NB4 (cell line): ENCODE measurements around the gene SLCO2B1.

Experiments
- DNase-seq: peaks from one replicate; pipeline ENCODE4 v3.0.0; 2010; ENCODE audit warnings: low read depth
- H3K4me3 ChIP-seq: one replicate; pipeline ENCODE4 v1.5.1; 2011; ENCODE audit warnings: mild to moderate bottlenecking, low read depth, low read length, moderate library complexity
- MYC ChIP-seq: IDR thresholded peaks from 2 replicates; pipeline ENCODE4 v1.6.1; 2011; ENCODE audit warnings: low read depth, low read length
- POLR2A ChIP-seq: IDR thresholded peaks from 2 replicates; pipeline ENCODE4 v1.6.1; 2011; ENCODE audit warnings: mild to moderate bottlenecking; ENCODE audit not compliant: insufficient read length; ENCODE audit errors: extremely low read depth
- TF ChIP-seq, protein P1 (sequence below): IDR thresholded peaks from 2 replicates; pipeline ENCODE4 v1.6.1; 2011; ENCODE audit warnings: low read depth, low read length
- TF ChIP-seq, protein P2 (sequence below): IDR thresholded peaks from one replicate; pipeline ENCODE4 v1.5.1; 2012; ENCODE audit warnings: low read depth, low read length

Gene SLCO2B1

DNA sequence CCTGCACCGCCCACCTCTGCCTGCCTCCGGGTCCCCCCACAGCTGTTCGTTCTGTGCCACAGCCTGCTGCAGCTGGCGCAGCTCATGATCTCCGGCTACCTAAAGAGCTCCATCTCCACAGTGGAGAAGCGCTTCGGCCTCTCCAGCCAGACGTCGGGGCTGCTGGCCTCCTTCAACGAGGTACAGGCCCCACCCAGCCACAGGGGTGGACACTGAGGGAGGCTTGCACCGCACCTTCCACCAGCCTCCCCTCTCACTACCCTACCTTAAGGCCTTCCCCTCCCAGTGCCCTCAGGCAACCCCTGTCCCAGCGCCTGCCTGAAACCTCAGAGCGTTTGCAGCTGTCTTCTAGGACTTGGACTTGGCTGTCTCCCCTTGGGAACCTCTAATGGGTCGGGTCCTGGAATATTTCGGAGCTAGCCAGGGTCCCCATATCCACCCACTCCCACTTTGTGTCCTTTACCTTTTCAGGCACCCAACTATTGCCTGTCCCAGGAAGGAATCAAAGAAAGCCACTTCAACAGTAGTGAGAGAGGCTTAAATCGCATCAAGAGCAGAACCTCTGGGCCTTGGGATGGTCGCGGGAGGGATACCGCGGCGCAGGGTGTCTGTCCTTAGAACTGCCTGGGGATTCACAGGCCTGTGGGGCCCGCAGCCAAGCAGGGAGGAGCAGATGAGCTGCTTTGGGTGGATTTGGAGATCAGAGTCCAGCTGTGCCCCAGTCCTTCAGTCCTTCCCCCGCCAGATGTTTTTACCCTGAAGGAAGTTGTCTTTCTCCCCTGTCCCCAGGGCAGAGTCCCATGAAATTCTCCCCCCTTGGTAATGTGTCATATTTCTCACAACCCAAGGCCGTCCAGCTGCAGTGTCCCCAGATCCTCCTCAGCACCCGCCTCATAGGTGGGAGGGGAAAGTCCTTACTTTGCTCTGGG lies 13.3 kb downstream of the SLCO2B1 start:
- no peak for DNase-seq
- TF ChIP-seq, protein P1, sequence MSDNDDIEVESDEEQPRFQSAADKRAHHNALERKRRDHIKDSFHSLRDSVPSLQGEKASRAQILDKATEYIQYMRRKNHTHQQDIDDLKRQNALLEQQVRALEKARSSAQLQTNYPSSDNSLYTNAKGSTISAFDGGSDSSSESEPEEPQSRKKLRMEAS, result no peak
- TF ChIP-seq MYC (no peak), POLR2A (no peak)
- TF ChIP-seq, protein P2, sequence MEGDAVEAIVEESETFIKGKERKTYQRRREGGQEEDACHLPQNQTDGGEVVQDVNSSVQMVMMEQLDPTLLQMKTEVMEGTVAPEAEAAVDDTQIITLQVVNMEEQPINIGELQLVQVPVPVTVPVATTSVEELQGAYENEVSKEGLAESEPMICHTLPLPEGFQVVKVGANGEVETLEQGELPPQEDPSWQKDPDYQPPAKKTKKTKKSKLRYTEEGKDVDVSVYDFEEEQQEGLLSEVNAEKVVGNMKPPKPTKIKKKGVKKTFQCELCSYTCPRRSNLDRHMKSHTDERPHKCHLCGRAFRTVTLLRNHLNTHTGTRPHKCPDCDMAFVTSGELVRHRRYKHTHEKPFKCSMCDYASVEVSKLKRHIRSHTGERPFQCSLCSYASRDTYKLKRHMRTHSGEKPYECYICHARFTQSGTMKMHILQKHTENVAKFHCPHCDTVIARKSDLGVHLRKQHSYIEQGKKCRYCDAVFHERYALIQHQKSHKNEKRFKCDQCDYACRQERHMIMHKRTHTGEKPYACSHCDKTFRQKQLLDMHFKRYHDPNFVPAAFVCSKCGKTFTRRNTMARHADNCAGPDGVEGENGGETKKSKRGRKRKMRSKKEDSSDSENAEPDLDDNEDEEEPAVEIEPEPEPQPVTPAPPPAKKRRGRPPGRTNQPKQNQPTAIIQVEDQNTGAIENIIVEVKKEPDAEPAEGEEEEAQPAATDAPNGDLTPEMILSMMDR, result no peak
- no peak overlapping the region for H3K4me3 ChIP-seq

DNA sequence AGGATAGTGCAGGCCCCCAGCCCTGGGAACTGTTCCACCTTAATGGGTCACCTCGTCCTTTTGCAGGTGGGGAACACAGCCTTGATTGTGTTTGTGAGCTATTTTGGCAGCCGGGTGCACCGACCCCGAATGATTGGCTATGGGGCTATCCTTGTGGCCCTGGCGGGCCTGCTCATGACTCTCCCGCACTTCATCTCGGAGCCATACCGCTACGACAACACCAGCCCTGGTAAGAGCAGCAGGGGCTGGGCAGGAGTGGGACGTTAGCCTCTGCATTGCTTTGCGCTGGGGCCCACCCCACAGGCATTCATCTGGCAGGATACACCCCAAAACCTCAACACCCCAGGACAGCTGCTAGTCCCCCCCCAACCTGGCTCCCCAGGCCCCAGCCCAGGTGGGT lies 14.8 kb downstream of the SLCO2B1 start:
- TF ChIP-seq MYC, result no peak
- TF ChIP-seq, protein P2, result no peak
- TF ChIP-seq, protein P1, result no peak
- TF ChIP-seq POLR2A, result no peak
- no peak overlapping the region for H3K4me3 ChIP-seq
- no peak for DNase-seq

DNA sequence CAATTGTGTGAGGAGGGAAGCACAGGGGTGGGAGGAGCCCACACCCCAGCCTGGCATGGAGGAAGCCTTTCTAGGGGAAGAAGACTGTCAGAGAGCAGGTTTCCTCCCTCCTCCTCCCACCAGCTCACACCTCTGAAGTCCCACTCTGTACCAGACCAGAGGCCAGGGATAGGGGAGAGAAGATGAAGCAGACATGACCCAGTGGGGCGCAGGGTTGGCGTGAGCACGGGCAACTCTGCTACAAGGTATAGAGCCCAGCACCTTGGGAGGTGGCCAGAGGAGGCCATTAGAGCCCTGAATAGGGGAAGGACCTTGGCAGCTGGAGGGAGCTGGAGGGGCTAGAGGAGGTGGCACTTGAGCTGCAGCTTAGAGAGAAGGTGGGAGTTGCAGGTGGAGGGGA lies 15.9 kb downstream of the SLCO2B1 start:
- no peak overlapping the region for H3K4me3 ChIP-seq
- TF ChIP-seq, protein P1, result no peak
- TF ChIP-seq MYC (no peak), POLR2A (no peak)
- TF ChIP-seq, protein P2, result no peak
- no peak for DNase-seq

DNA sequence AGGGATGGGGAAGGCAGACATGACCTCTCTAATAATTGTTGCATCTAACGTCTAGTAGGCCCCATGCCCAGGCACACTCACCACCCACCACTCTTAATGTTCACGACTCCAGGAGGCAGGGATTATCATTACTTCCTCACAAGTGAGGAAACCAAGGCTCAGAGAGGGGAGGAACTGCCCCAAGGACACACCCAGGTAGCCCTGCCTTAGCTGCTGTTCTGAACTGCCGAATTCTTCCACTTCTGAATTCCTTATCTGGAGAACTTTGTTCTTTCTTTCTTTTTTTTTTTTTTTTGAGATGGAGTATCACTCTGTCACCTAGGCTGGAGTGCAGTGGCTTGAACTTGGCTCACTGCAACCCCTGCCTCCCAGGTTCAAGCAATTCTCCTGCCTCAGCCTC lies 16.7 kb downstream of the SLCO2B1 start:
- DNase-seq, result no peak
- TF ChIP-seq POLR2A (no peak), MYC (no peak)
- H3K4me3 ChIP-seq, result no peak overlapping the region

DNA sequence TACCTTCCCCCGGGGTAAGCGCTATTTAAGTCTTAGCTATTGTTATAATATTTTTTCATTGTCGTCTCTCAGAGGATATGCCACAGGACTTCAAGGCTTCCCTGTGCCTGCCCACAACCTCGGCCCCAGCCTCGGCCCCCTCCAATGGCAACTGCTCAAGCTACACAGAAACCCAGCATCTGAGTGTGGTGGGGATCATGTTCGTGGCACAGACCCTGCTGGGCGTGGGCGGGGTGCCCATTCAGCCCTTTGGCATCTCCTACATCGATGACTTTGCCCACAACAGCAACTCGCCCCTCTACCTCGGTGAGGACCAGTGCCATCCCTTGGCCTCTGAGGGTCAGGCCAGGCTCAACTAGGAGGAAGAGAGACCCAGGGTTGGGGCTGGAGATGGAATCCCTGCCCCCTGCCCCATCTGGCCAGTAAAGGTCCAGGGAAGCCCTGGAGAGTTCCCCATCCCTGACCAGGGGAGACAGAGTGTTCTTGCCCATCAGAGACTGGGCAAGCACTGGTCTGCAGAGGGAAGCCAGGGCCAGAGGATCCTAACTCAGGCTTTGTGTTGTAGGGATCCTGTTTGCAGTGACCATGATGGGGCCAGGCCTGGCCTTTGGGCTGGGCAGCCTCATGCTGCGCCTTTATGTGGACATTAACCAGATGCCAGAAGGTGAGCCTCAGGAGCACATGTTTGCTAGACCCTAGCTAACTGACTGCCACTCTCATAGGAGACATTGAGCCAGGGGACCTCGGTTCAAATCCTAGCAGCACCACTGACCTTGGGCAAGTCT lies 18.4 kb downstream of the SLCO2B1 start:
- TF ChIP-seq POLR2A (no peak), MYC (no peak)
- TF ChIP-seq, protein P1, result no peak
- TF ChIP-seq, protein P2, result no peak
- no peak for DNase-seq
- H3K4me3 ChIP-seq, result no peak overlapping the region
